Neuronal stem cell (in vitro differentiated cells): ENCODE measurements around the gene PGS1.

Experiments used
- DNase-seq: peaks from one replicate; pipeline ENCODE4 v3.0.0-alpha.2; 2013; ENCODE audit warnings: low spot score
- H2AFZ ChIP-seq: one replicate; pipeline ENCODE4 v1.6.1; 2013; ENCODE audit warnings: mild to moderate bottlenecking, low read length, inconsistent platforms
- H2AK5ac ChIP-seq: 2 replicates; pipeline ENCODE4 v1.6.1; 2013; ENCODE audit warnings: low read depth, mild to moderate bottlenecking, inconsistent platforms, low read length, moderate library complexity, mixed read lengths
- H2BK120ac ChIP-seq: 2 replicates; pipeline ENCODE4 v1.6.1; 2013; ENCODE audit warnings: low read depth, mild to moderate bottlenecking, inconsistent platforms, low read length, moderate library complexity, mixed read lengths
- H2BK12ac ChIP-seq: one replicate; pipeline ENCODE4 v1.6.1; 2013; ENCODE audit warnings: low read length, inconsistent platforms
- H2BK15ac ChIP-seq: 2 replicates; pipeline ENCODE4 v1.6.1; 2013; ENCODE audit warnings: mild to moderate bottlenecking, low read length, inconsistent platforms, mixed read lengths
- H2BK5ac ChIP-seq: one replicate; pipeline ENCODE4 v1.6.1; 2013; ENCODE audit warnings: inconsistent platforms, mild to moderate bottlenecking, low read length, moderate library complexity
- H3K14ac ChIP-seq: one replicate; pipeline ENCODE4 v1.6.1; 2013; ENCODE audit warnings: low read length, inconsistent platforms
- H3K18ac ChIP-seq: 2 replicates; pipeline ENCODE4 v1.6.1; 2013; ENCODE audit warnings: low read length, inconsistent platforms
- H3K23ac ChIP-seq: 2 replicates; pipeline ENCODE4 v1.6.1; 2013; ENCODE audit warnings: low read depth, mild to moderate bottlenecking, mixed read lengths, low read length, inconsistent platforms; ENCODE audit not compliant: poor library complexity
- H3K27ac ChIP-seq: replicated peaks from 3 replicates; pipeline ENCODE4 v1.5.1; 2013; ENCODE audit warnings: low read length, inconsistent platforms
- H3K27me3 ChIP-seq, 3 experiments: 2 replicates each; pipeline ENCODE4 v1.6.1; 2013; ENCODE audit warnings: low read length in 3 of 3, mild to moderate bottlenecking in 2 of 3, inconsistent platforms in 1 of 3, low read depth in 1 of 3, mixed read lengths in 1 of 3, moderate library complexity in 1 of 3; ENCODE audit not compliant: control insufficient read depth in 3 of 3, insufficient read depth in 3 of 3
- H3K36me3 ChIP-seq, 2 donors: replicated peaks in 1 of 2; 2 replicates each; pipeline ENCODE4 v1.6.1; 2013; ENCODE audit warnings: low read length in 2 of 2; ENCODE audit not compliant: control insufficient read depth in 2 of 2, insufficient read depth in 2 of 2
- H3K4ac ChIP-seq: 2 replicates; pipeline ENCODE4 v1.6.1; 2013; ENCODE audit warnings: inconsistent platforms, mild to moderate bottlenecking, low read length, moderate library complexity
- H3K4me1 ChIP-seq, 2 donors: 1 replicate in 1 of 2; 2 replicates in 1 of 2; pipeline ENCODE4 v1.6.1; 2013; ENCODE audit warnings: low read length in 2 of 2, low read depth in 1 of 2; ENCODE audit not compliant: control insufficient read depth in 2 of 2, insufficient read depth in 1 of 2
- H3K4me2 ChIP-seq: one replicate; pipeline ENCODE4 v1.6.1; 2013; ENCODE audit warnings: mild to moderate bottlenecking, low read length, inconsistent platforms; ENCODE audit not compliant: insufficient read depth, poor library complexity, severe bottlenecking
- H3K4me3 ChIP-seq, 2 donors: 2 replicates each; pipeline ENCODE4 v1.5.1; 2013; ENCODE audit warnings: low read length in 2 of 2, mild to moderate bottlenecking in 2 of 2, inconsistent platforms in 1 of 2, moderate library complexity in 1 of 2
- H3K79me1 ChIP-seq: one replicate; pipeline ENCODE4 v1.6.1; 2013; ENCODE audit warnings: low read depth, mild to moderate bottlenecking, inconsistent platforms, low read length, moderate library complexity
- H3K9ac ChIP-seq: one replicate; pipeline ENCODE4 v1.6.1; 2013; ENCODE audit warnings: mild to moderate bottlenecking, low read depth, low read length, inconsistent platforms; ENCODE audit not compliant: poor library complexity
- H3K9me3 ChIP-seq, 2 donors: replicated peaks in 1 of 2; 2 replicates each; pipeline versions ENCODE3 to v1.6.1; 2013; ENCODE audit warnings: low read length in 2 of 2, mild to moderate bottlenecking in 2 of 2, inconsistent platforms in 1 of 2, low read depth in 1 of 2, mixed read lengths in 1 of 2, moderate library complexity in 1 of 2; ENCODE audit not compliant: control insufficient read depth in 2 of 2, insufficient read depth in 1 of 2
- H4K8ac ChIP-seq: one replicate; pipeline ENCODE4 v1.6.1; 2013; ENCODE audit warnings: low read depth, mild to moderate bottlenecking, inconsistent platforms, low read length, moderate library complexity
- H4K91ac ChIP-seq: one replicate; pipeline ENCODE4 v1.6.1; 2013; ENCODE audit warnings: low read length, low read depth, mild to moderate bottlenecking, inconsistent platforms; ENCODE audit not compliant: poor library complexity
- WGBS, 2 donors: extraction: QIAGEN DNeasy Blood & Tissue Kit; methylation state at CpG; one replicate each; pipeline ENCODE4 v1.1.7; 2013; ENCODE audit warnings: missing lambda C conversion rate in 2 of 2, mixed read lengths in 1 of 2; ENCODE audit not compliant: insufficient read length in 2 of 2, insufficient replicate concordance in 1 of 2; ENCODE audit errors: extremely low coverage in 2 of 2; 5-methylcytosine and 5-hydroxymethylcytosine counted together

PGS1 gene

DNA sequence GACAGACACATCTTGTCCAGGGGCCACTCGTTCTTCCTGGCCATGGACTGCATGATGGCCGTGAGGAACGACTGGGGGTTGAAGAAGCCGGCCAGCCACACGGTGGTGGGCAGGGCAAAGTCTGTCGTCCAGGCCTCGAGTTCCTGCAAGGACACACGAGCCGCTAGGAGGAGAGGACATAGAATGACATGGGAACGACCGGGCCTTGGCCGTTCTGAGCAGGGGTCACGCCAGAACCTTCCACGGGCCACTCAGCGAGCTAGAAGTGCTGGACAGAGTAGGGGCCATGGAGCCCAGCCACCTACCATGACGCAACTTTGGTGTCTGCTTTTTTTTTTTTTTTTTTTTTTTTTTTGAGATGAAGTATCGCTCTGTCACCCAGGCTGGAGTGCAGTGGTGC lies 47.0 kb downstream of the PGS1 start:
- H3K14ac ChIP-seq: no peak overlapping the region

DNA sequence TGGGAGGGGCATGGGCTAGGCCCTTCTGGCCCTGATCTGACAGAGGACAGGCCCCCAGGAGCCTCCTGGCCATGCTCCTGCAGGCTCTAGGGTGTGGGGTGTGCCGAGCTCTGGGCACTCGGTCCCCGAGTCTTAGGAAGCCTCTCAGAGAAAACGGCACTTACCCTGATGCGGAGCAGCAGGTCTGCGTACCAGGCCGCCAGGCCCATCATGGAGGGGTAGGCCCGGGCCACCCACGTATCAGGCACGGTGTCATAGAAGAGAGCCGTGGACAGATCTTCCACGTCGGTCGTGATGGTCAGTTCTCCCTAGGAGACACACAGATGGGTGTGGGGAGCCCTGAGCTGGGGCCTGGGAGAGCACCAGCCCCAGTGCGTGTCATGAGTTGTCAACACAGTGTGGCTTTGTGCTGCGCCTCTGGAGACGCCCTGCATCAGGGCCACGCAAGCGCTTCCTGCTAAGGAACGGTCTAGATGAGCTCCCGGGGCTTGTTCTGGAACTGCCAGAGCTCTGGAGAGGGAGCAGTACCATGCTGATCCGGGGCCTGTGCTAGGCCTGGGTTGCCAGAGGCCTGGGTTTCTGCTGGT lies 47.9 kb downstream of the PGS1 start:
- Histone ChIP-seq H3K18ac (no peak overlapping the region), H2AK5ac (no peak overlapping the region), H4K8ac (no peak overlapping the region), H3K4me3 (no peak overlapping the region), H3K27ac (no peak overlapping the region), H3K14ac (no peak overlapping the region), H4K91ac (no peak overlapping the region), H2AFZ (no peak overlapping the region), H3K4ac (no peak overlapping the region), H3K9me3 (no peaks in the 10 kb centered on the region), H2BK5ac (no peak overlapping the region), H2BK120ac (no peak overlapping the region), H3K23ac (peak overlapping the region; percentile 1), H3K36me3 (peaks cover 30 to 77% of the 10 kb centered on the region in 2 donors), H3K9ac (no peak overlapping the region), H3K4me1 (peaks cover 5 to 9% of the 10 kb centered on the region in 2 donors), H3K4me2 (no peak overlapping the region), H2BK15ac (no peak overlapping the region), H2BK12ac (no peak overlapping the region), H3K79me1 (peaks cover 3% of the 10 kb centered on the region), H3K27me3 (no peaks in the 10 kb centered on the region)
- no peak for DNase-seq
- WGBS, 2 donors: no CpG with 5 or more reads among the region's 22 CpGs

More for the DNA sequence above, 47.0 kb downstream of the PGS1 start:
- H3K4me2 ChIP-seq: no peak overlapping the region
- H2BK12ac ChIP-seq: no peak overlapping the region
- H3K27ac ChIP-seq: no peak overlapping the region
- H3K27me3 ChIP-seq: no peaks in the 10 kb centered on the region
- H3K9me3 ChIP-seq: no peaks in the 10 kb centered on the region
- H3K23ac ChIP-seq: no peak overlapping the region
- H2AK5ac ChIP-seq: no peak overlapping the region
- no peak overlapping the region for H3K18ac ChIP-seq
- no CpG with 5 or more reads among the region's 17 CpGs for WGBS, 2 donors
- peaks cover 11 to 12% of the 10 kb centered on the region in 2 donors for H3K4me1 ChIP-seq
- no peak overlapping the region for H4K91ac ChIP-seq
- peaks cover 5% of the 10 kb centered on the region for H3K79me1 ChIP-seq
- H3K9ac ChIP-seq: peak overlapping the region; percentile 74
- H2BK120ac ChIP-seq: no peak overlapping the region
- H2BK5ac ChIP-seq: no peak overlapping the region
- no peak overlapping the region for H4K8ac ChIP-seq
- H2BK15ac ChIP-seq: no peak overlapping the region
- no peak for DNase-seq
- H3K36me3 ChIP-seq: peaks cover 36 to 87% of the 10 kb centered on the region in 2 donors
- no peak overlapping the region for H3K4ac ChIP-seq
- no peak overlapping the region for H2AFZ ChIP-seq
- no peak overlapping the region for H3K4me3 ChIP-seq

DNA sequence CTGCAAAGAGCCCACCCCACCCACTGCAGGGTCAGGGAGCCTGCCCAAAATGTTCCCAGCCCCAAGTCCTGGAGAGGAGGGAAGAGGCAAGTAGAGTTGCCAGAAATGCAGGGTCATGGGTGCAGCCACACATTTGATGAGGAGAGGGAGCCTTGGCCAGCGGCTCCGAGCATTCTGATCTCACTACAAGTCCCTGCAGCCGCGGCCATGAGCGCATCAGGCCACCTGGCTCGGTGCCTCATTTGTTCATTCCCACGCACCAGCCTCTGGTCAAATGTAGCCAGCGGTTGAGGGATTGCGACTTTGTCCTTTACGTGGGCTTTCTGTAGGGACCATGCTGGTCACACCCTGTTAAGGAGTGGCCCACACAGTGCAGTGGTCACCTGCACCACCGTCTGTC lies 48.7 kb downstream of the PGS1 start:
- Histone ChIP-seq H2BK15ac (no peak overlapping the region), H3K36me3 (peaks cover 29 to 71% of the 10 kb centered on the region in 2 donors)
- WGBS, 2 donors: no CpG with 5 or more reads among the region's 11 CpGs

DNA sequence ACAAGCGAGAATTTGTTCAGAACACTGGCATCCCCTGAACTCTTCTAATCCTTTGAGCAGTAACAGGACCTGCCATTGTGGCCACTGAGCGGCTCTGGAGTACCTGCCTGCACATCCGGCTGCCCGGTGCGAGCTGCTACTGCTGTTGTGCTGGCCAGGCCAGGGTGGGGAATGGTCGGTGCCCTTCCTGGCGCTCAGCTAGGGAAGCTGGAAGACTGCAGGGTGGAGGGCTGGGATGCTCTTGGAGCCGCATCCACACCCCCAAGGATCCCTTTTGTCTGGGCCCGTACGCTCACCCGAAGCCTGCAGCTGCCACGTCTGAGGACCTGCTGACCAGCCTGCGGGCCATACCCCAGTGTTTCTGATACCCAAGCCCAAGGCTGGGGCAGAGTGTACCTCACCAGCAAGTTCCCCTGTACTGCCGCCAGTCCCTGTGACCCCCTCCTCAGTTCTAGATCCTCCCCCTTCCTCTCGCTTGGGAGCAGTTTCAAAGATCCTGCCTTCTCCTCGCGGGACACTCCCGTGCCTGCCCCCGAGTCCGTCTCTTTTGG lies 49.7 kb downstream of the PGS1 start:
- no CpG with 5 or more reads among the region's 20 CpGs for WGBS, 2 donors
- Histone ChIP-seq H3K9ac (peak overlapping the region; percentile 78), H3K27ac (peak overlapping the region; percentile 3)

More for the DNA sequence above, 48.7 kb downstream of the PGS1 start:
- H2AK5ac ChIP-seq: no peak overlapping the region
- no peak overlapping the region for H3K14ac ChIP-seq
- H3K79me1 ChIP-seq: peaks cover 3% of the 10 kb centered on the region
- no peaks in the 10 kb centered on the region for H3K27me3 ChIP-seq
- no peak overlapping the region for H3K18ac ChIP-seq
- H3K27ac ChIP-seq: no peak overlapping the region
- no peak overlapping the region for H3K4me2 ChIP-seq
- no peak overlapping the region for H3K4ac ChIP-seq
- H3K23ac ChIP-seq: no peak overlapping the region
- H3K4me3 ChIP-seq: no peak overlapping the region
- no peak for DNase-seq
- no peak overlapping the region for H4K91ac ChIP-seq
- no peak overlapping the region for H2BK120ac ChIP-seq
- H4K8ac ChIP-seq: no peak overlapping the region
- H2AFZ ChIP-seq: no peak overlapping the region
- no peak overlapping the region for H3K9ac ChIP-seq
- H3K9me3 ChIP-seq: no peaks in the 10 kb centered on the region
- H3K4me1 ChIP-seq: peaks cover 0 to 11% of the 10 kb centered on the region in 2 donors
- H2BK5ac ChIP-seq: no peak overlapping the region
- no peak overlapping the region for H2BK12ac ChIP-seq

More for the DNA sequence above, 49.7 kb downstream of the PGS1 start:
- peaks cover 0 to 12% of the 10 kb centered on the region in 2 donors for H3K4me1 ChIP-seq
- H3K18ac ChIP-seq: peak overlapping the region; percentile 39
- H2BK5ac ChIP-seq: no peak overlapping the region
- H2BK15ac ChIP-seq: no peak overlapping the region
- no peak overlapping the region for H2BK120ac ChIP-seq
- no peak overlapping the region for H2AK5ac ChIP-seq
- H3K79me1 ChIP-seq: peaks cover 2% of the 10 kb centered on the region
- H3K36me3 ChIP-seq: peaks cover 26 to 61% of the 10 kb centered on the region in 2 donors
- no peak overlapping the region for H3K4me3 ChIP-seq
- H2AFZ ChIP-seq: no peak overlapping the region
- no peak overlapping the region for H3K4me2 ChIP-seq
- H2BK12ac ChIP-seq: no peak overlapping the region
- no peak overlapping the region for H3K4ac ChIP-seq
- H3K9me3 ChIP-seq: no peaks in the 10 kb centered on the region
- H3K23ac ChIP-seq: peak overlapping the region; percentile 34
- no peaks in the 10 kb centered on the region for H3K27me3 ChIP-seq
- H4K8ac ChIP-seq: no peak overlapping the region
- no peak overlapping the region for H4K91ac ChIP-seq
- no peak for DNase-seq
- H3K14ac ChIP-seq: no peak overlapping the region
